Gastrocnemius medialis (tissue), 4 donors: ENCODE results near the gene RPL36A.

Source experiments
- POLR2A ChIP-seq, 2 donors: fragments of 450-650 bp; IDR thresholded peaks; one replicate each; pipeline ENCODE4 v1.6.1; 2017; ENCODE audit warnings: antibody characterized with exemption in 2 of 2, mild to moderate bottlenecking in 2 of 2, moderate library complexity in 2 of 2
- TF ChIP-seq, protein P1 (sequence below), 5 experiments: fragments of 450-650 bp in 3 of 5; fragments of 200-600 bp in 2 of 5; sonication (generic) in 2 of 5; IDR thresholded peaks in 4 of 5; conservative IDR thresholded peaks in 1 of 5; 1 replicate in 4 of 5; 2 replicates in 1 of 5; pipeline ENCODE4 v1.5.1; 2016 to 2019; ENCODE audit warnings: antibody characterized with exemption in 5 of 5, mild to moderate bottlenecking in 3 of 5, moderate library complexity in 3 of 5

DNA sequence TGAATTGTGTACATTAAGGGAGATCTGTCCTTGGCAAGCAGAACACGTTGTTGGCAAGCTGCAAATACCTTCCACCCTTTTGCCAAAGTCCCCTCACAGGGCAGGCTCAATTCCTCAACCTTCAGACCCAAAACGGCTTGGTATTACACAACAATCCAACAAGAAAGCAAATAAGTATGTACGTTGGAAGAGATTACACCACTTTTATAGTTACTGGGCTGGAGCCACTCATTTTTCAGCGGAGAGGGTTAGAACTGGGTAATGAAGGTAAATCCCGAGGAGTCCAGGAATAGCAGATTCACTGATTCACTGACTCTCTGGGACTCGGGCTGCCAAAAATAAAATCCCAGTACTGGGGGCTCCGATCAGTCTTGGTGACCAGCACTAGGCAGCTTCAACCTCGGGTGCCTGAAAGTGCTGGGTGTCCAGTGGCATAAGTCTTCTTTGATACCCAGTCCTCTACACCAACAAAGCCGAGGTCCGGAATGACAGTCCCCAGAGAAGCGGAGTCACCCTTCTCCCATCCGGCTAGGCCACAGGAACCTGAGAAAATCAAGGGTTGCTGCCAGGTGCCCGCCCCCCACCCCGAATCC, 42.9 kb upstream of the RPL36A start:
- TF ChIP-seq, protein P1, sequence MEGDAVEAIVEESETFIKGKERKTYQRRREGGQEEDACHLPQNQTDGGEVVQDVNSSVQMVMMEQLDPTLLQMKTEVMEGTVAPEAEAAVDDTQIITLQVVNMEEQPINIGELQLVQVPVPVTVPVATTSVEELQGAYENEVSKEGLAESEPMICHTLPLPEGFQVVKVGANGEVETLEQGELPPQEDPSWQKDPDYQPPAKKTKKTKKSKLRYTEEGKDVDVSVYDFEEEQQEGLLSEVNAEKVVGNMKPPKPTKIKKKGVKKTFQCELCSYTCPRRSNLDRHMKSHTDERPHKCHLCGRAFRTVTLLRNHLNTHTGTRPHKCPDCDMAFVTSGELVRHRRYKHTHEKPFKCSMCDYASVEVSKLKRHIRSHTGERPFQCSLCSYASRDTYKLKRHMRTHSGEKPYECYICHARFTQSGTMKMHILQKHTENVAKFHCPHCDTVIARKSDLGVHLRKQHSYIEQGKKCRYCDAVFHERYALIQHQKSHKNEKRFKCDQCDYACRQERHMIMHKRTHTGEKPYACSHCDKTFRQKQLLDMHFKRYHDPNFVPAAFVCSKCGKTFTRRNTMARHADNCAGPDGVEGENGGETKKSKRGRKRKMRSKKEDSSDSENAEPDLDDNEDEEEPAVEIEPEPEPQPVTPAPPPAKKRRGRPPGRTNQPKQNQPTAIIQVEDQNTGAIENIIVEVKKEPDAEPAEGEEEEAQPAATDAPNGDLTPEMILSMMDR (IDR thresholded peaks at IDR 0.05 in 4 of 5, conservative IDR thresholded peaks at IDR 0.05 in 1 of 5), result no peak
- TF ChIP-seq POLR2A (IDR thresholded peaks at IDR 0.05), result no peak
